GM18873 (cell line): ENCODE measurements around the gene KRT28.
"Not testable (repeated sequence)": the region's sequence is repeated elsewhere in the genome, so short reads cannot be mapped to it uniquely, and the experiment has no call there.

Experiments
- ATAC-seq: cut with Tn5 transposase; IDR thresholded peaks from one replicate; pipeline ENCODE4 v1.9.1; 2021; ENCODE audit warnings: mild to moderate bottlenecking, moderate library complexity, moderate number of reproducible peaks; ENCODE audit not compliant: unreplicated experiment, low FRiP score

The KRT28 gene

GRCh38 chr17:40819528-40820125 is 19.9 kb upstream of the KRT28 start:
- no peak for ATAC-seq

GRCh38 chr17:40818733-40819527 is 19.2 kb upstream of the KRT28 start:
- no peak for ATAC-seq

GRCh38 chr17:40818343-40818732 is 18.6 kb upstream of the KRT28 start:
- no peak for ATAC-seq

- ATAC-seq = no peak
Measured at GRCh38 chr17:40817103-40817682, 17.4 kb upstream of the KRT28 start.

GRCh38 chr17:40816569-40816968 is 16.8 kb upstream of the KRT28 start:
- no peak for ATAC-seq

GRCh38 chr17:40815381-40815780 is 15.6 kb upstream of the KRT28 start:
- ATAC-seq = no peak

- ATAC-seq = not testable (repeated sequence)
Measured at GRCh38 chr17:40814657-40815056, 14.9 kb upstream of the KRT28 start.

GRCh38 chr17:40813804-40814203 is 14.0 kb upstream of the KRT28 start:
- ATAC-seq = no peak

GRCh38 chr17:40812639-40813038 is 12.9 kb upstream of the KRT28 start:
- no peak for ATAC-seq

GRCh38 chr17:40810494-40810893 is 10.7 kb upstream of the KRT28 start:
- no peak for ATAC-seq

GRCh38 chr17:40809721-40810421 is 10.1 kb upstream of the KRT28 start:
- ATAC-seq = no peak

GRCh38 chr17:40806131-40806530 is 6.4 kb upstream of the KRT28 start:
- ATAC-seq = no peak

GRCh38 chr17:40803617-40804082 is 3.9 kb upstream of the KRT28 start:
- ATAC-seq = no peak

- no peak for ATAC-seq
Measured at GRCh38 chr17:40801157-40801556, 1.4 kb upstream of the KRT28 start.

- ATAC-seq = no peak
Measured at GRCh38 chr17:40800381-40800780, 622 bp upstream of the KRT28 start.

- ATAC-seq = no peak
Measured at GRCh38 chr17:40796846-40797245, 2.9 kb downstream of the KRT28 start.

GRCh38 chr17:40795019-40795667 is 4.6 kb downstream of the KRT28 start:
- ATAC-seq = no peak

GRCh38 chr17:40794466-40794865 is 5.3 kb downstream of the KRT28 start:
- ATAC-seq = no peak

- no peak for ATAC-seq
Measured at GRCh38 chr17:40793832-40794231, 5.9 kb downstream of the KRT28 start.

GRCh38 chr17:40791787-40792436 is 7.8 kb downstream of the KRT28 start:
- ATAC-seq = no peak
